Uterus (tissue), 4 donors: ENCODE data around the gene ACOXL. TPM values are rescaled to one million over a fixed set of nuclear protein-coding genes. Genes with fewer than 3 reads are reported as not detected.

Source experiments
- DNase-seq, 2 donors: peaks; one replicate each; pipeline ENCODE4 v3.0.0-alpha.2; 2019 to 2020
- H3K27ac ChIP-seq, 2 donors: fragments of 200-600 bp; sonication (generic); 1 replicate in 1 of 2; 2 replicates in 1 of 2; pipeline ENCODE4 v1.5.1; 2016 to 2018
- H3K27me3 ChIP-seq, 2 donors: fragments of 200-600 bp; sonication (generic); one replicate each; pipeline ENCODE4 v1.5.1; 2018 to 2019; ENCODE audit warnings: control low read depth in 1 of 2
- H3K36me3 ChIP-seq, 2 donors: fragments of 200-600 bp; sonication (generic); one replicate each; pipeline ENCODE4 v1.5.1; 2019; ENCODE audit warnings: control low read depth in 1 of 2
- H3K4me1 ChIP-seq, 2 donors: fragments of 200-600 bp; sonication (generic); one replicate each; pipeline ENCODE4 v1.5.1; 2018 to 2019; ENCODE audit warnings: control low read depth in 1 of 2
- H3K4me3 ChIP-seq, 2 donors: fragments of 200-600 bp; sonication (generic); 1 replicate in 1 of 2; 2 replicates in 1 of 2; pipeline ENCODE4 v1.5.1; 2018 to 2019; ENCODE audit warnings: mild to moderate bottlenecking in 1 of 2
- H3K9me3 ChIP-seq, 2 donors: fragments of 200-600 bp; sonication (generic); one replicate each; pipeline ENCODE4 v1.5.1; 2019; ENCODE audit warnings: control low read depth in 1 of 2
- CTCF ChIP-seq, 4 experiments: fragments of 200-600 bp in 2 of 4; fragments of 450-650 bp in 2 of 4; sonication (generic) in 2 of 4; IDR thresholded peaks; one replicate each; pipeline ENCODE4 v1.5.1; 2016 to 2019; ENCODE audit warnings: antibody characterized with exemption in 4 of 4, mild to moderate bottlenecking in 2 of 4, moderate library complexity in 1 of 4
- POLR2A ChIP-seq, 2 donors: fragments of 450-650 bp; IDR thresholded peaks; one replicate each; pipeline ENCODE4 v1.6.1; 2016; ENCODE audit warnings: antibody characterized with exemption in 2 of 2, mild to moderate bottlenecking in 1 of 2, moderate library complexity in 1 of 2
- intact Hi-C: fragments of 100-400 bp; cut with DNase I; formaldehyde crosslinking; loops from one replicate; pipeline ENCODE4 v1.15.1; 2023; ENCODE audit warnings: low total_unique reads
- total RNA-seq, 4 donors: library from RNA; depleted of rRNA in 3 of 4; stranded (reverse); fragments of >200 nt in 3 of 4; gene quantifications; one replicate each; pipeline versions ENCODE4 v1.1.0 to v1.2.4, GENCODE V29; 2014 to 2023
- donor health status: DM: yes; HTN: yes; CAD: no.

The ACOXL gene
- total RNA-seq, 4 donors from 2014 or later, result 0.18 to 0.41 TPM; not detected in 2

- no peaks in the 10 kb centered on the region for H3K9me3 ChIP-seq
- DNase-seq, result no peak
- H3K4me1 ChIP-seq, result no peaks in the 10 kb centered on the region
- no peak overlapping the region for H3K27ac ChIP-seq
- TF ChIP-seq CTCF (IDR thresholded peaks at IDR 0.05) (no peak), POLR2A (IDR thresholded peaks at IDR 0.05) (no peak)
- no peaks in the 10 kb centered on the region for H3K36me3 ChIP-seq
- intact Hi-C loops, result no loop called here
- H3K4me3 ChIP-seq, result no peak overlapping the region
- H3K27me3 ChIP-seq, result no peaks in the 10 kb centered on the region
Measured at GRCh38 chr2:110843496-110843895, 111.1 kb downstream of the ACOXL start.

- H3K4me1 ChIP-seq, result no peaks in the 10 kb centered on the region
- no peak for DNase-seq
- intact Hi-C loops, result no loop called here
- no peaks in the 10 kb centered on the region for H3K9me3 ChIP-seq
- H3K36me3 ChIP-seq, result no peaks in the 10 kb centered on the region
- H3K27ac ChIP-seq, result no peak overlapping the region
- H3K4me3 ChIP-seq, result no peak overlapping the region
- TF ChIP-seq CTCF (IDR thresholded peaks at IDR 0.05), result no peak
- no peak for TF ChIP-seq POLR2A (IDR thresholded peaks at IDR 0.05)
- no peaks in the 10 kb centered on the region for H3K27me3 ChIP-seq
Measured at GRCh38 chr2:110843959-110844510, 111.7 kb downstream of the ACOXL start.

DNA sequence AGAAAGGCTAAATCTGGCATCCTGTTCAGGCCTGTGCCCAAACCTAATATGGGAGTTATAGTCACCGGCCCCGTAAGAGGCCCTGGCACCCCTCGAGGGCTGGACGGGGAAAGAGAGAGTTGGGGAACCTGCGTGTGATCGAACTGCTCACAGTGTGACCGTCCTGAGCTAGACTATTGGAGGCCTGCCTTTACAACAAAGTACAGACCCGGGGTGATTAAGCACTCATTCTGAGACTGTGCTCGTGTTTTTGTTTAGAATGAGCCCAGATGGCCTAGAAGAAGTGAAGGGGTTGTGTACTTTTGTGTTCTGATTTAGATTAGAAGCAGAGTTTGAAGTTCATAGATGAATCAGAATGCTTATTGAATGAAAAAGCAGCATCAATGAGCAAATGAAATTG, 115.3 kb downstream of the ACOXL start:
- Histone ChIP-seq H3K4me3 (no peak overlapping the region), H3K27me3 (no peaks in the 10 kb centered on the region), H3K36me3 (no peaks in the 10 kb centered on the region), H3K27ac (no peak overlapping the region), H3K4me1 (no peaks in the 10 kb centered on the region), H3K9me3 (no peaks in the 10 kb centered on the region)
- TF ChIP-seq POLR2A (IDR thresholded peaks at IDR 0.05) (no peak), CTCF (IDR thresholded peaks at IDR 0.05) (no peak)
- DNase-seq, result no peak
- intact Hi-C loops, result no loop called here

DNA sequence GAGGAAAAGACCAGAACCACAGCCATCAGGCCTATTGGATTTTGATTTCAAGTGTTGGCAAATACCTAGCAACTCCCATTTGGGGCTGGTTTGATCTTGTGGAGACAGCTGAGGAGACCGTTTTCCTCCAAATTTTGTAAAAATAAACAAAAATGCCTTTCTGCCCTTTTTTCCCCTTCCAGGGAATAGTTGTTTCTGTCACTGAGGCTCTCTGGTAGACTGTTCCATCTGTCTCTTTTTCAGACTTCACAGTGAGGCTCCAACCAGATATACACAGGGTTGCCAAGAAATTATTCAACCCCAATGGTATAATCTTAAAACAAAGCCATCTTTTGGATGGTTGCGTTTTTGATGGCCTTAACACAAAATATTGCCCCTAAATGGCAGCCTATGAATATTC, 115.7 kb downstream of the ACOXL start:
- no peaks in the 10 kb centered on the region for H3K36me3 ChIP-seq
- intact Hi-C loops, result no loop called here
- no peak for DNase-seq
- TF ChIP-seq POLR2A (IDR thresholded peaks at IDR 0.05), result no peak
- no peak for TF ChIP-seq CTCF (IDR thresholded peaks at IDR 0.05)
- no peaks in the 10 kb centered on the region for H3K9me3 ChIP-seq
- no peaks in the 10 kb centered on the region for H3K27me3 ChIP-seq
- H3K4me1 ChIP-seq, result no peaks in the 10 kb centered on the region
- no peak overlapping the region for H3K4me3 ChIP-seq
- H3K27ac ChIP-seq, result no peak overlapping the region

DNA sequence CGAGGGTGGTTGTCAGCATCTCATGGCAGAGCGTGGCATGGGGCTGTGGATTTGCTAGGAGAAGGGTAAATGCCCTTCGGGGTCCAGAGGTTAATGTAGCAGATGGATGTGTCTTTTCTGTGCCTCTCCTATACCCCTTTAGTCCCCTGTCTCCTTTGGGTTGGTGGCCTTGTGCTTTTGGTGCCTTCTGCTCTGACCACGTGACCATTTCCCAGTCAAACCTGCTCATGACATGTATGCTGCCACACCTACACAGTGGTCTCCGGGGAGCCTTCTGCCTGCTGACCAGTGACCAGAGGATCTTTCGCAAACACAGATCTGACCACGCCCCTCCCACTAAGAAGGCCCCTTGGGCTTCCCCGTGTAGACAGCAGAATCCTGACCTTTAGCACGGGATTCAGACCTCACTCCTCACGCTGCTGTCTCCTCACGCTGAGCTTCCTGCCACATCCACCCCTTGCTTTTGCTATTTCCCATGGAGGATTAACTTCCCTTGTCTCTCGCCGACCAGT, 116.2 kb downstream of the ACOXL start:
- TF ChIP-seq CTCF (IDR thresholded peaks at IDR 0.05), result no peak
- no peak for TF ChIP-seq POLR2A (IDR thresholded peaks at IDR 0.05)
- no peaks in the 10 kb centered on the region for H3K9me3 ChIP-seq
- intact Hi-C loops, result no loop called here
- no peak for DNase-seq
- no peak overlapping the region for H3K27ac ChIP-seq
- no peaks in the 10 kb centered on the region for H3K36me3 ChIP-seq
- H3K4me1 ChIP-seq, result no peaks in the 10 kb centered on the region
- no peak overlapping the region for H3K4me3 ChIP-seq
- no peaks in the 10 kb centered on the region for H3K27me3 ChIP-seq
